GM12872 (cell line): ENCODE data around the gene CYBRD1.

Source experiments
- TF ChIP-seq, protein P1 (sequence below): IDR thresholded peaks from 3 replicates; pipeline ENCODE4 v1.5.1; 2011; ENCODE audit warnings: low read depth, mild to moderate bottlenecking, low read length, moderate library complexity; ENCODE audit not compliant: insufficient read depth

Gene CYBRD1

DNA sequence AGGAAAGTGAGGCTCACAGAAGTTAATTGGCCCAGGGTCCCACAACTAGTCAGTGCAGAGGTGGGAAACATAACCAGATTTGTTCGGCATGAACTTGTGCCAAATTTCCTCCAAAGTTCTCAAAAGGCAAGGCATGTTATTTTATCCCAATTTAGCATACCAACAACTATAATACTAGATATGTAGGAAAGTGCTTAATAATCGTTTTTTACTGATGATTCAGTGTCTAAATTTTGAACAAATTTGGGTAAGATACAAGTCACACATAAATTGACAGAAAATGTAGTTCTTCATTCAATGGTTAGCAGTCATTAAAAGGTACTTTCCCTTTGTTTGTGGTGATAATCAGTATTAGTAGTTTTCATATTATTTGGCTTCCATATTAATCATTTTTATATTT lies 38.5 kb upstream of the CYBRD1 start:
- TF ChIP-seq, protein P1, sequence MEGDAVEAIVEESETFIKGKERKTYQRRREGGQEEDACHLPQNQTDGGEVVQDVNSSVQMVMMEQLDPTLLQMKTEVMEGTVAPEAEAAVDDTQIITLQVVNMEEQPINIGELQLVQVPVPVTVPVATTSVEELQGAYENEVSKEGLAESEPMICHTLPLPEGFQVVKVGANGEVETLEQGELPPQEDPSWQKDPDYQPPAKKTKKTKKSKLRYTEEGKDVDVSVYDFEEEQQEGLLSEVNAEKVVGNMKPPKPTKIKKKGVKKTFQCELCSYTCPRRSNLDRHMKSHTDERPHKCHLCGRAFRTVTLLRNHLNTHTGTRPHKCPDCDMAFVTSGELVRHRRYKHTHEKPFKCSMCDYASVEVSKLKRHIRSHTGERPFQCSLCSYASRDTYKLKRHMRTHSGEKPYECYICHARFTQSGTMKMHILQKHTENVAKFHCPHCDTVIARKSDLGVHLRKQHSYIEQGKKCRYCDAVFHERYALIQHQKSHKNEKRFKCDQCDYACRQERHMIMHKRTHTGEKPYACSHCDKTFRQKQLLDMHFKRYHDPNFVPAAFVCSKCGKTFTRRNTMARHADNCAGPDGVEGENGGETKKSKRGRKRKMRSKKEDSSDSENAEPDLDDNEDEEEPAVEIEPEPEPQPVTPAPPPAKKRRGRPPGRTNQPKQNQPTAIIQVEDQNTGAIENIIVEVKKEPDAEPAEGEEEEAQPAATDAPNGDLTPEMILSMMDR: no peak

DNA sequence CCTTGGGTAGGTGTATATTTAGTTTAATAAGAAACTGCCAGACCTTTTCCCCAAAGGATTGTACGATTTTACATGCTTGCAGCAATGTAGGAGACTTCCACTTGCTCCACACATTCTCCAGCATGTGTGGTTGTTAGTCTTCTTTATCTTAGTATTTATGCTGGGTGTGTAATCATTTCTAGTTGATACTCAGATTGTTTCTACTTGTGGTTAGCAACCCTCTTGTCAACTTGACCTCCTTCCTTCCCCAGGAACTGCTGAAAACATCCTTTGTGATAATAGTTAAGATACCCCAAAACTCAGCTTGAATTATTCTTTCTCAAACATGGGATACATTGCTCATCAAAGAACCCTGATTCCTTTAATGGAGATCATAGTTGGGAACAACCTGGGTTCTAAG lies 37.2 kb upstream of the CYBRD1 start:
- TF ChIP-seq, protein P1: no peak

DNA sequence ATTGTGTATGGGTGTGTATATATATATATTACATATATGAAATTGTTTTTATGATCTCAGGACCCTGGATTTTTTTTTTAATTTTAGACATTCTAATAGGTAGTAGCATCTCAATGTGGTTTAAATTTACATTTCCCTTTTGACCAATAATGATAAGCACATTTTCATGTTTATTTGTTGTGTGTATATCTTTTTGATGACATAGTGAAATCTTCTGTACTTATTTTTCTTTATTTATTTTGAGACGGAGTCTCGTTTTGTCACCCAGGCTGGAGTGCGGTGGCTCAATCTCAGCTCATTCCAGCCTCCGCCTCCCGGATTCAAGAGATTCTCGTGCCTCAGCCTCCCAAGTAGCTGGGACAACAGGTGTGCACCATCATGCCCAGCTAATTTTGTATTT lies 35.1 kb upstream of the CYBRD1 start:
- TF ChIP-seq, protein P1: no peak

GRCh38 chr2:171487803-171488259 lies 34.4 kb upstream of the CYBRD1 start:
- TF ChIP-seq, protein P1: no peak

DNA sequence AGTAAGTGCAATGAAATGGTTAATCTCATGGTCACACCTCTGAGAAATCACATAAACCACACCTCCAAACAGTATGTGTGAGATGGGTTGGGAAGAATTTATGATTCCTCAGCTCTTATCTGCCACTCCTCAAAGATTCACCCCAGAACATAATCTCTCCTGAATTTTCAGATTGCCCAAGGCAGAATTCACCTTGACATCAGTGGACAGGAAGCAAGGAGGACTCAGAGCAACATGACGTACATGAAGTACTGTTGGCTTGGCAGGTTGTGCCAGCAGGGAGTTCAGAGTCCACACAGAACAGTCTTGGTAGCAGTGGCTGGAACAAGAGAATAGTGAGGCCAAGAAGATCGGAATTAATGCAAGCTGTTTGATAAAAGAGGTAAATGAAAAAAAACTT lies 31.7 kb upstream of the CYBRD1 start:
- TF ChIP-seq, protein P1: no peak

- TF ChIP-seq, protein P1: peak; percentile 36; the same call in 1 of the 3 replicates
Observed at GRCh38 chr2:171491292-171491691, 31.0 kb upstream of the CYBRD1 start.

DNA sequence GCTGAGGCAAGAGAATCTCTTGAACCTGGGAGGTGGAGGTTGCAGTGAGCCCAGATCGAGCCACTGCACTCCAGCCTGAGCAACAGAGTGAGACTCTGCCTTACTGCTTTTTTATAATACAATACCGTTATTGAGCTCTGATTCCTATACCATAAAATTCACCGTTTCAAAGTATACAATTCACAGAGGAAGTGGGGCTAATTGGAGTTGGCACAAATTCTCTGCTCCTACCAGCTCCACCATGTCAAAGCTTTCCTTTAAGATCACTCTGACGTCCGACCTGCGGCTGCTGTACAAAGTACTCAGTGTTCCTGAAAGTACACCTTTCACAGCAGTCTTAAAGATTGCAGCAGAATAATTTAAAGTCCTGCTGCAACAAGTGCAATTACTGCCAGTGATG lies 29.6 kb upstream of the CYBRD1 start:
- TF ChIP-seq, protein P1: no peak

- TF ChIP-seq, protein P1: no peak
Observed at GRCh38 chr2:171505374-171505773, 16.9 kb upstream of the CYBRD1 start.
